Ureter (tissue), 1 donor: Measurements from ENCODE around the gene HECW1. TPM values are rescaled to one million over a fixed set of nuclear protein-coding genes. Genes with fewer than 3 reads are reported as not detected.

ENCODE experiments used
- DNase-seq: peaks from one replicate; pipeline ENCODE4 v3.0.0-alpha.2; 2020; ENCODE audit warnings: low spot score
- total RNA-seq: library from RNA; stranded (reverse); gene quantifications from one replicate; pipeline ENCODE4 v1.2.4, GENCODE V29; 2023
- donor health status: DM: yes; HTN: yes; CAD: no.

HECW1 gene
- total RNA-seq, 1 donor from 2014 or later, result 1.3 TPM

DNA sequence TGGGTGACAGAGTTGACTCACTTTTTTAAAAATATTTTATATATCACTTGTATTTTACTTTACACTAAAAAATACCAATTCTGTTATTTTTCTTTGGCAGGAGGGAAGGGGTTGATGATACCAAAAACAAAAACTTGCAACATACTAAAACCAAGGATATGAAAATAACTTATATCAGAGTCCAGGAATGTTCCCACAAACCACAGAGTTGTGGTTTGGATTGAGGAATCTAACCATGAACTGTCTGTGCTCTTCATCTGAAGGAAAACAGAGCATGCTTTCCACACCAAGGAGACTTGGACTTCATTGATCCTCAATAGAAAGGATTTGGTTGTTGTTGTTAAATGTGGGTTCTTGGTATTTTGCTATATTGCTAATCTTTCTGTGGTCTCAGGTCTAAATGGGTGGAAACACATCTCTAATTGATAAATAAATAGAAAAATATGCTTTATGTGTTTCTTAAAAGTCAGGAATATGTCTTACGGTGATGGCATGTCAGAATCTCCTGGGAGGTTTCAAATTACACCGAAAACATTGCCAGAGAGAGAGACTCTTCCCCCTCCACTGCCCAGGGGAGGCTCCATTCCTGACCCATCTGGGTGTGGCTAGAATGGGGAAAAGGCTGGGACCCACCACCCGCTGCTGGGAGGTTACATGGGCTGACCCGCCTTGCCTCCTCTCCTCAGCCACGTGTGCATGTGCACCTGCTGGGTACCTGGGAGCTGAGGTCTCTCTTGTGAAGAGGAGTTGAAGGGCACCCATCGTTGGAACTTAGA is 423.6 kb downstream of the HECW1 start:
- no peak for DNase-seq

DNA sequence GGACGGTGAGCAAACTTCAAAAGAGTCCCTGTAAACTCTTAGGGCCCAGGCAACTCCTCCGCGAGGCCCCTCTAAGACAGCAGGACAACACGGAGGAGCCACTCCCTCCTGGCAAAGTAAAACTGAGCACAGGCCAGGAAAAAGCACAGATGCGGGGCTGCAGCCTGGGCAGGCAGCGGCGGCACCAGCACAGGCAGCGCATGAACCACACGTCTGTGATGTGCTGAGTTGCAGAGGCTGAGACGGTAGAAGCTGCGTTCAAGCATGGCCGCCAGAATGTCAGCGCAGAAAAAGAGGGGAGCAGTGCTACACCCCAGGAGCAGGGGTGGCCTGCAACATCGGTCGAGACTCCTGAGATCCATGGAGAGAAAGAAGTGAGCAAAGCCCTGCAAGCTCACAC is 424.3 kb downstream of the HECW1 start:
- DNase-seq, result no peak

DNA sequence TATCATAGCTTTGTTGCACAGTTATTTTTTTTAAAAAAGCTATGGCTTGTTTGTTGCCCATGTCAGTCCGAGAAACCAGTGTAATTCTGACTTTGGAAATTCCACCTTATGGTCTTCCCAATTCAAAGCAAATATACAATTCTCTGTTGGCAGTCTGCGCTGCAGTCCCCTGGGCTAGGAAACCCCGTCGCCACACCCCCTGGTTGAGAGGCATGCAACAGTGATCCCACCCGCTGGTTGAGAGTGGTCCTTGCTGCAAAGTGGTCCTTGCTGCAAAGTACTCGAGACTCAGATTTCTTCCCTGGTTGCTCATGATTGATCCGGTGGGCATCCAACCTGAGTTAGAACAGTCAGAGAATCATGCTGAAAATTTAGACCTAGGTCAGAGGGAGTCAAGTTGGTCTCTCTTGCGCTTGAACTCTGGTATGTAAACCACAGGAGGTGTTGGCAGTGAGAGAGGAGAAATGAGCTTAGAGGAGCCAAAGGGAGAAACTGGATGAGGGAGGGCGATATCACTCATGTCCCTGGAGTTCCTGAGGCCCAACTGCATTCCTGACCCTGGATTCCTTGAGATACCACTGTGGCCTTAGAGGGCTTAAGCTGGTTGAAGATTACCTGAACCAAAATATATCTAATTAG is 425.4 kb downstream of the HECW1 start:
- no peak for DNase-seq

DNA sequence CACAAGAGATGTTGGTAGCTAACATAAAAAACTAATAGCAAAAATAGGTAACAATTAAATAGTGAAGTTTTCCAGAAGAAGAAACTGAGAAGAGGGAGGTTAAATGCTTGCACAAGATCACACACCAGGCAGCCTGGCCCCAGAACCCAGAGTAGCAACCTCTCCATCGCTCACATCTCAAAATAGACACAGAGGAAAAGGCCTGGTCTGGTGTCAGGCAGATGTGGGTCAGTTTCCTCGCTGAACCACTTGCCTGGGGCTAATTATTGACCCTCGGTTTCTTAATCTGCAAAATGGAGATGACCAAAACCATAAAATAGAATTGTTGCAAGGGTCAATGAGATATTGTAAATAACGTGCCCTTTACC is 425.9 kb downstream of the HECW1 start:
- no peak for DNase-seq

DNA sequence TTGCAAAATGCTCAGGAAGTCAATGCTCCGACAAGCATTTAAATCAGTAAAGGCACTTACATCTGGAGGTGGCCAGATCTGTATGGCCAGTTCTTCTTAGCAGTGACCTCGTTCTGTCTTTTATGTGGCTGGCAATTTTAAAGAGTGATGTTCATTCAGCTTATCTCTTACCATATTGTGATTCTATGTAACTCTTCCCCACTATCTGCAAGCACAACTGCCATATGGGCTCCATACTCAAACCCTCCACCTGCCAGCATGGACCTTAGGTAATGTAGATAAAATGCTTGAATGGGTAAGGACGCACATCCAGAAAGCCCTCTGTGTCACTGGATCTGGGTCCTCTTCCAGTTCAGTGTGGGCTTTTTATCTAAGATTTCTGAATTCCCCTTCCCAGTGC is 428.0 kb downstream of the HECW1 start:
- no peak for DNase-seq

DNA sequence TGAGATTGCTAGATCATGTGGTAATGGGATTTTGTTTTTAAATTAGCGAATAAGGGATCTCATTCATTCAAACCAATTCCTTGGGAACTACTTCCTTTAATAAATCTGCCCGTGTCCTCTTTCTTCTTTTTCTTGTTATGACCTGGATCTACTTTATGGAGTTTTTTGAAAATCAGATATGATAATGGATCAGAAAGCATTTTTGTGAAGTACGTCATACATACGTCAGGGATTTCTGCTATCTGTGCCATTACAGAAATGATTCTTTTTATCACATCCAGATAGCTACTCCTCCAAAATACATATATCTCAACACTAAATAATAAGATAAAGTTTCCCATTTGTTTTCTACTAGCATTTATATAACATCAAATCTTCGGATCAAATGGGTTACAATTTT is 430.3 kb downstream of the HECW1 start:
- no peak for DNase-seq

DNA sequence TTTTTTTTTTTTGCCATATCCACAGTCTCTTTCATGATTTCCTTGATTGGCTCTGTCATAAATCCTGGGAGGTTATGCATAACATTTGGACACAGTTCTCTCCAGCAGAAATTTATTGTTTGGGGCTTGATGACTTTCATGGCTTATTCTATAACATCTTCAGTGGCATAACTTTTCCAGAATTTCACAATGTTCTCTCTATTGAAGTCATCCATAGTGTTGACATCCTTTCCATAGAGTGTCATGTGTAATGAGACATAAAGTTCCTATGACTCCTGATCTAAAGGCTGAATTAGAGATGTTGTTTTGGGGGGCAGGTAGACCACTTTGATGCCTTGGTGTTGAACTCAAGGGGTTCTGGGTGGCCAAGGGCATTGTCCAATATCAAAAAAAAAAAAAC is 433.8 kb downstream of the HECW1 start:
- DNase-seq, result no peak

DNA sequence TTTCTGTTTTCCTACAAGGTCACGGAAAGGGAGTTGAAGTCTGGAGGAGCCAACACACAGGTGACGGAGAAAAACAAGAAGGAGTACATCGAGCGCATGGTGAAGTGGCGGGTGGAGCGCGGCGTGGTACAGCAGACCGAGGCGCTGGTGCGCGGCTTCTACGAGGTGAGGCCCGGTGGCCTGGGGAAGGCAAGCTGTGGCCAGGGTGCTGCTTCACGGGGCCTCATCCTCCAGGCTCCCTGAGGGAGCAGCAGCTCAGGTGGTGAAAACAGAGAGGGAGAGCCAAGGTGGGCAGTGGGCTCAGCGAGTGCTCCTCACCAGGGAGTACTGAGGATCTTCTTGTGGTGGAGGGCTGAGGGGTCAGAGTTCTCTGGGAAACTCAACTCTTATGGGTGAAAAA is 438.0 kb downstream of the HECW1 start:
- DNase-seq, result no peak

DNA sequence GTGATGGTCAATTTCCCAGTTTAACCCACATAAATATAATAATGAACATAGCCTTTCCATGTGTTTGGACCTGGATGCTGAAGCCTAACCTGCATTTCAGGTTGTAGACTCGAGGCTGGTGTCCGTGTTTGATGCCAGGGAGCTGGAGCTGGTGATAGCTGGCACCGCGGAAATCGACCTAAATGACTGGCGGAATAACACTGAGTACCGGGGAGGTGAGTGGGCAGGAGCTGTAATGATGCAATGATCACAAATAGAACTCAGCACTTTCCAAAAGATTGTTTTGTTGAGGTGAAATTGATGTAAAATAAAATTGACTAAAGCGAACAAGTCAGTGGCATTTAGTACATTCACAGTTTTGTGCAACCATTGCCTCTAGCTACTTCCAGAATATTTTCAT is 439.7 kb downstream of the HECW1 start:
- DNase-seq, result no peak

DNA sequence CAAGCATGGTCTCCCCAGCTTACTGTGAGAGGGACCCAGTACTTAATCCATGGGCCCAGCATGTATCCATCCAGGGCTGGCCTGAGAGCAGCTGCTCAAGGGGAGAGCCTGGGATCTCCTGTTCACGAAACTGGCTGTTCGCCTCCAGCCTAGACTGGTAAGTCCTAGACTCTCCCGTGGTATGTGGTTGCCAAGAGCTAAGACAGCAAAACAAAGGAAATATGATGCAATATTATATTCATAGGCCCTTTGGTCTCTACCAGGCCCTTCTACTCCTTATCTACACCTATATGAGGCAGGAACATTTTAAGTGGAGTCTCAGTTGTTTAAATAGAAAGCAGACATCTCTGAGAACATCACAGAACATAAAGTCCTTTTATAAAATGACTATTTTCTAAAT is 441.6 kb downstream of the HECW1 start:
- DNase-seq, result no peak

DNA sequence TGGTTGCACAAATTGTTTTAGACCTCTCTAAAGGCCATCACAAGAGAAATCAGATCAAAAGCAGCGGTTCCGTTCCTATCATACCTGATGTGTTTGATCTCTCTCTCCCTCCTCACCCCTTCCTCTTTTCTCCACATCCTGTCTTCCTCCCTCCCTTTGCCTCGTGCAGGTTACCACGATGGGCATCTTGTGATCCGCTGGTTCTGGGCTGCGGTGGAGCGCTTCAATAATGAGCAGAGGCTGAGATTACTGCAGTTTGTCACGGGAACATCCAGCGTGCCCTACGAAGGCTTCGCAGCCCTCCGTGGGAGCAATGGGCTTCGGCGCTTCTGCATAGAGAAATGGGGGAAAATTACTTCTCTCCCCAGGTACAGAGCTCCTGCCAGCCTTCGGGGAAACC is 442.0 kb downstream of the HECW1 start:
- no peak for DNase-seq

DNA sequence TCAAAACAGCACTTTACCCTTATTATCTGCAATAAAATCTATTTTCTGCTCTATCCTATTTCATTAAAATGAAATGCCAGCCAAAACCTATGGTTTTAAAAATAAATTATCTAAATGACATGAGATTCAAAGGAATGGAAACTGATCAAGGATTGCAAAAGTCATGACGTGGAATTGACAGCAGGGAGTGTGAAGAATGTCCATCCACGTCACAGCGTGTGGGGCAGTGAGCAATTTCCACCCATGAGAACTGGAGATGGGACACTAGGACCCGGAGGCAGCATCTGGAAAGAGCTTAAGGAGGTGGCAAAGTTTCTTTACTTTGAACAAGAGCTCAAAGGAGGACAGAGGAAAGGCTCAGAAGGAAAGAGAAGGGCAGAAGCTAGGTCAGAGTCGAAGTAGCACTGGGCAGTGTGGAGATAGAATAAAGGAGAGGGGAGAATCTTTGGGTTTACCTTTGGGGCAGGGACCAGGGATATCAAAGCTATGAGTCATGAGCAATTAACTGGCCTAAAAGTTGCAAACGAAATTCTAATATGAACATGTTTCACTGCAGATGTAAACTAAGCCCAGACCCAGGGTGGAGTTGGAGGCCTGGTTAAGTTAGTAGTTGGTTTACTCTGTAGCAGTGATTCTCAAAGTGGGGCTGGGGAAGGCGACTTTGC is 445.5 kb downstream of the HECW1 start:
- DNase-seq, result no peak

DNA sequence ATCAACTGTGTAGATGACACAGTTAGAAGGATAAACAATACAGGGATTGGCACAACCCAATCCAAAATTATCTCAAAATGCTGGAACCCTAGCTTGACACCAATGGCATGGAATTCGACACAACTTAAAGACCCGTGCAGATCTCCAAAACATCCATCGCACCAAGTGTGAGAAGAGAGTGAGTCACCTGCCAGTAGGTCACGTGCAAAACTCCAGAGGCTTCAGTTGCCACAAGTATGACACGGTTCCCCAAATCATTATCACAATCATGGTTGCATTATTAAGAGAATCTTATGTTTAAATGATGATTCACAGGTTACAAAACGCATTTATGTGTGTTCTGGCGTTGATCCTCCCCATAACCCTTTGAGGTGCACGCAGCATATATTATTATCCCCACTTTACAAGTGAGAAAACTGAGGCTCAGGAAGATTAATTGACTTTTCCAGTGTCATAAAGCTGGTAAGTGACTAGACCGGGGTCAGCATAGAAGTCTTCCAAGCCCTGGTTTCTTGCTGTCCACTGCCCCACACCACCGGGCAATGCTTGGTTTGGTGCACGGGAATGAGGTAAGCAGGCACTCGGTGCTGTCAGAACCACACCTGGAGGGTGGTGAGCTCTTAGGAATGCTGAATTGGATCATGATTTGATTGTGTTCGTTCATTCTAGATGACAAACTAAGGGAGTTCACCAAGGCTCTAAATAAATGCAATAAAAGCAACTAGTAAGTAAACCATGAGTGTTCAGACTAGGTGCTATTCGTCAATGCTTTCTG is 446.9 kb downstream of the HECW1 start:
- no peak for DNase-seq

DNA sequence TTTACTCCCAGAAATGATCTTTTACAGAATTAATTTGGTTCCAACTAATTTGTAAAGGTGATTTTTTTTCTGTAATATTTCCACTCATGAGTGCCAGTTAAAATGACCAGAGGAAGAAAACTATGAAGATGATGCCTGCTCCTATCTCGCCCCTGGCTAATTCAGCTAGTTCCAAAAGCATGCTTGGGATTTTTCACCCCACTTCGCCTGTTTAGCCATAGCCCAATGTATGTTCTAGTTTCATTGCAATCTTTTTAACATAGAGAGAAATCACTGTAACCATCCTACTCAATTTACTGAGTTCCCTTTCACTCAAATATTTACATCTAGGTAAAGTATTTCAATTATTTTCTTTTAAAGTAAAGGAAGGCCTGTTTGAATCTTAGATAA is 447.5 kb downstream of the HECW1 start:
- DNase-seq, result no peak

DNA sequence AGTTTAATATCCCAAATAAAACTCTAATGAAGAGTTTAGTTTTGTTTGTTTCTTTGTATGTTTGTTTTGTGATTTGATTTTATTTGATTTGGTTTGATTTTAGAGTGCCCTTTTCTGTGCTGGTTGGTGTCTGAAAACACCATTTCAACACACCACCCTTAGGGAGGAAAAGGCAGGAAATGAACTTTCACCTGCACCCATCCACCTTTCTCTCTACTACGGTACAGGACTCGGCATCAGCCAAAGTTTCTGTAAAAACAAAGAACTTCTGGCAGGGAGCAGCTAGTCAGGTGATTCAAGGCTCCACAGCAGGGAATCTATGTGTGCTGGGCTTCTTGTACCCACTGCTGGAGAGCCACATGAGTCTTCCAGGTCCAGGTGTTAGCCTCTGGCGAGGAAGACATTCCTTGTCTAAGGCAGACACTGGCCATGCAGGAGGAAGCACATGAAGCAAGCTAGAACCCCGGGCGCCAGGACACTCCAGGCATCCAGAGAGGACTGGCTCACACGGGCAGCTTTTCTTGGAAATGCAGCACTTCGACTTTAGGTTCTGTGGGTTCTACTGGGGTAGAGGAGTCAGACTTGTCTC is 448.4 kb downstream of the HECW1 start:
- DNase-seq, result no peak

DNA sequence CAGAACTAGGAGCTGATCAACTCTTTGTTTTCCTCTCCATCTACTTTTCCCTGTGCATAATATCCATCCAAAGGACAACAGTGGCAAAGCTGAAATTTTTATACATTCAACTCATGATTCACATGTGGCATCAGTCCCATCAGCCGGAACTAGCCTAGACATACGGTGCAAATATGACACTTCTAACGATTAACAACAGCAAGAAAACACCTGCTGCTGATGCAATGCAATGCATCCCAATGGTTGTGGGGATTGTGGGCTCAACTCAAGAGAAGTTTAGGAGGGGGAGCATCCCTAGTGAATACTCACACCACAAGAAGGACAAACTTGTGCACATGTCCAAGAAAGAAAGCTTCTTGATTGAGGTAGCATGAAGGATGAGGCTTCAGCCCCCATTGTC is 449.9 kb downstream of the HECW1 start:
- DNase-seq, result no peak

DNA sequence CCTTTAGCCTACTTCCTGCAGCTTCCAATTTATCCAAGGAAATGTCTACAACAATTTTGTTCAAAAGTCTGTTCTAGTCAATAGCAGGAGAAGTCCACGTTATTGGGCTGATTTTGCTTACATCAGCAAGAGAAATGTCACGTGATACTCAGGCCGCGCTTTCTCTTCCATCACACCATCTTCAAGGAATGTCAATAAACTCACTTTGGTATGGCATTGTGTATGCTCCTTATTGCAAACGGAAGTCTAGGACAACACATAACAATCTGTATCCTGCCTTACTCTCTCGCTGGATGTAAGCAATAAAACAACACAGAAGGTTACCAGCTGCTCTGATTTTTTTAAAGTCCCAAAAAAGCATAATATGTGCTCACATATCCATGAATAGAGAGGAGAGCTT is 453.3 kb downstream of the HECW1 start:
- no peak for DNase-seq

DNA sequence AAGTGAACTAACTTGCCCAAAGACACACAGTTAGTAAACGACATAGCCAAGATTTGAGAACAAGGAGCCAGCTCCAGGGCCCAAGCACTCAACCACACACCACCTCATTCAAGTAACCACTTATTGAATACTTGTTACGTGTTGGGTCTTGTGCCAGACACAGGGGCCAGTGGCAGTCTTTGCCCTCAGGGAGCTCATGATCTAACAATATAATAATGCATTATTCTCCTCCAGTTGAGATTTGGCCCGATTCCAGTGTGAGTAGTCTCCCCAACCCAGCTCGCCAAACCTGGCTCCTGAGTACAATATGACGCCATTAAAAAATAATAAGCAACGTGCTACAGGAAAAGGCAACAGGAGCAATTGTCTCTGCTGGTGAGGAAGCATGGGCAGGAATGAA is 456.1 kb downstream of the HECW1 start:
- no peak for DNase-seq

DNA sequence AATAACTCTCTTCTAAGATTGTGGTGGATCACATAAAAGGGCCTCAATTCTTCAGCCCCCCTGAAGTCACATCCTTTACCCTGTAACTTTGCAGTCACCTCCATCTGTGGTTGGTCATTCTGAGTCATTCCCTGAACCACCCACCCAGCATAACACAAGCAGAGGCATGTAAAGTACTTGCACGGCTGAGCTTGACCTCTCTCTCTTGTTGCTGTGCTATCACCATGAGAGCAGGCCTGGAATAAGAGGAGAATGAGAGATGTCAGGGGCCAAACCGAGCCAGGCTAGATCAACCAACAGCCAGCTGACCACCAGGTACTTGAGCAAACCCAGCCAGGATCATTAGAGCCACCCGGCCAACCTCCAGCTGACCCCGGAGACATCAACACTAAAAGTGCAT is 457.0 kb downstream of the HECW1 start:
- no peak for DNase-seq

DNA sequence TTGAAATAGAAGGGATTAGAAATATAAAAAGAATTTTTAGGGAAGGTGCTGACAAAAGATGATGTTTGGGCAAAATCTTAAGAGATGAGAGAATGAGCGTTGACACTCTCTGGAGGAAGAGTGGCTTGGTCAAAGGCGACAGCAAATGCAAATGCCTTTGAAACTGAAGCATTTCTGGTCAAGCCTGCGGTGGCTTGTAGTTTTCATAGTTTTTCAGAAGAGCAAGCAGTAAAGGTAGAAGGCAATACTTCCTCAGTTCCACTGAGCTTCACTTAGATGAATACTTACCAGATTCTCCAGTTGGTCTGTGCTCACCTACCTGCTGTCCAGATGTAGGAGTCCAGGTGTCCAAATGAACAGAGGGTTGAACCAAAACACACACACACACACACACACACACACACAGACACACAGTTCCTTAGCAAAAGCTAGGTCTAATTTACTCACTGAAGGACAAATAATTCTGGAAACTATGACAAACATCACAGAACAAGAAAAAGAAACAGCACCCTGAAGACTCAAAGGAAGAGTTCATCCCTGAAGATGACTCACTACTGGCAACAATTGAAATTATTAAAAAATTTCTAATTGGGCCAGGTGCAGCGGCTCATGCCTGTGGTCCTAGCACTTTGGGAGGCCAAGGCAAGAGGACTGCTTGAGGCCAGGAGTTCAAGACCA is 458.4 kb downstream of the HECW1 start:
- no peak for DNase-seq

DNA sequence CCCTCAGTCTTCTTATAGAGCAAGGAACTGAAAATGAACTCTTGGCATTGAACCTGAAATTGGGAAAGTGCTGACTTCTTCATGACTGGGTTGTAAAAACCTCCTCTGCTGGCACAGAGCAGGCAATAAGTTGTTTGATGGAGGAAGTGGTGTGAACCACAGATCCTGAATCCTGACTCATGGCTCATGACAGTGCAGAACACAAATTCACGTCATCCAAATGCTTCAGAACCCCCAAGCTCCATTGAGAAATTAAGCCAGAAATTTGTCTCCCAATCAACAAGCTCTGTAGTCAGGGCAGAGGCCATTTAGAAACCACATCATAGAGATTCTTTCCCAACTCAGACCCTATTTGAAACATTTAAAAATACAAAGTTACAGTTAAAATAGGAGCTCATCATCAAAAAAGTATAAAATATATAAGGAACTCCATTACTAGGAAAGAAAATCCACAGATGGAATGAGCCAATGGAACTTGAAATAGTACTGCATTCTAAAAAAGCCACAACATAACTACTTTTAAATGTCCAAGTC is 460.1 kb downstream of the HECW1 start:
- DNase-seq, result no peak
